Measurements from ENCODE around the gene CCL4. TPM values are rescaled to one million over a fixed set of nuclear protein-coding genes. Genes with fewer than 3 reads are reported as not detected.
"Not testable (repeated sequence)": the region's sequence is repeated elsewhere in the genome, so short reads cannot be mapped to it uniquely, and the experiment has no call there.

CCL4 gene
- total RNA-seq: 10 to 100 TPM in 1 of 2 donors, 1 to 10 TPM in 1; 4.8 to 10.2 TPM
- 1 to 10 TPM; 2.7 to 8.4 TPM for polyA plus RNA-seq (ENCODE audit: insufficient read length in 2 of 2)
- long read RNA-seq, donor 1, partial matches to known transcripts: 0 of 4 reads
- long read RNA-seq, donor 1, other reads (novel, unspliced or antisense): 0 of 4 reads
- long read RNA-seq, donor 2, partial matches to known transcripts: 0 of 3 reads
- long read RNA-seq, donor 2, other reads (novel, unspliced or antisense): 0 of 3 reads
- long read RNA-seq, donor 3: 0 reads
- long read RNA-seq, donor 4, partial matches to known transcripts: 0 of 7 reads
- long read RNA-seq, donor 4, other reads (novel, unspliced or antisense): 0 of 7 reads

GRCh38 chr17:36103401-36103975 is at the start of gene CCL4:
Gene CCL4 (plus strand): TSS chr17:36103827. CDS start chr17:36103906, 79 bp downstream.
- not testable (repeated sequence) for H3K9me3 ChIP-seq (ENCODE audit: control insufficient read depth, insufficient read depth, low read length); H3K27ac ChIP-seq (ENCODE audit: low read depth, low read length); DNase-seq (ENCODE audit: low read depth in 4 of 6, low spot score in 6 of 6); H3K27me3 ChIP-seq (ENCODE audit: control insufficient read depth, insufficient read depth, low read length); H3K36me3 ChIP-seq (ENCODE audit: control insufficient read depth, insufficient read depth, low read length); H3K4me1 ChIP-seq (ENCODE audit: control insufficient read depth, insufficient read depth, low read length); H3K4me3 ChIP-seq (ENCODE audit: low read depth, low read length)
- 90% methylated on average over 4 of the region's 6 CpGs for WGBS (ENCODE audit: insufficient coverage)

- Histone ChIP-seq H3K27ac (ENCODE audit: low read depth, low read length) (no peak overlapping the region), H3K27me3 (ENCODE audit: control insufficient read depth, insufficient read depth, low read length) (no peaks in the 10 kb centered on the region), H3K9me3 (ENCODE audit: control insufficient read depth, insufficient read depth, low read length) (no peaks in the 10 kb centered on the region), H3K36me3 (ENCODE audit: control insufficient read depth, insufficient read depth, low read length) (no peaks in the 10 kb centered on the region), H3K4me1 (ENCODE audit: control insufficient read depth, insufficient read depth, low read length) (no peaks in the 10 kb centered on the region), H3K4me3 (ENCODE audit: low read depth, low read length) (no peak overlapping the region)
- WGBS (ENCODE audit: insufficient coverage): no CpG with 5 or more reads among the region's 2 CpGs
- DNase-seq (ENCODE audit: low read depth in 4 of 6, low spot score in 6 of 6): no peak
Observed at GRCh38 chr17:36055171-36055570, 48.5 kb upstream of the CCL4 start.

GRCh38 chr17:36055921-36056520 is 47.6 kb upstream of the CCL4 start:
- Histone ChIP-seq H3K27ac (ENCODE audit: low read depth, low read length) (no peak overlapping the region), H3K9me3 (ENCODE audit: control insufficient read depth, insufficient read depth, low read length) (no peaks in the 10 kb centered on the region), H3K36me3 (ENCODE audit: control insufficient read depth, insufficient read depth, low read length) (no peaks in the 10 kb centered on the region), H3K4me1 (ENCODE audit: control insufficient read depth, insufficient read depth, low read length) (no peaks in the 10 kb centered on the region), H3K27me3 (ENCODE audit: control insufficient read depth, insufficient read depth, low read length) (no peaks in the 10 kb centered on the region), H3K4me3 (ENCODE audit: low read depth, low read length) (no peak overlapping the region)
- no peak for DNase-seq (ENCODE audit: low read depth in 4 of 6, low spot score in 6 of 6)
- WGBS (ENCODE audit: insufficient coverage): 100% methylated on average over 1 of the region's 4 CpGs

GRCh38 chr17:36057911-36058310 is 45.7 kb upstream of the CCL4 start:
- Histone ChIP-seq H3K36me3 (ENCODE audit: control insufficient read depth, insufficient read depth, low read length) (no peaks in the 10 kb centered on the region), H3K4me1 (ENCODE audit: control insufficient read depth, insufficient read depth, low read length) (no peaks in the 10 kb centered on the region), H3K27me3 (ENCODE audit: control insufficient read depth, insufficient read depth, low read length) (no peaks in the 10 kb centered on the region), H3K9me3 (ENCODE audit: control insufficient read depth, insufficient read depth, low read length) (no peaks in the 10 kb centered on the region), H3K4me3 (ENCODE audit: low read depth, low read length) (no peak overlapping the region), H3K27ac (ENCODE audit: low read depth, low read length) (no peak overlapping the region)
- no peak for DNase-seq (ENCODE audit: low read depth in 4 of 6, low spot score in 6 of 6)

- Histone ChIP-seq H3K27me3 (ENCODE audit: control insufficient read depth, insufficient read depth, low read length) (no peaks in the 10 kb centered on the region), H3K9me3 (ENCODE audit: control insufficient read depth, insufficient read depth, low read length) (no peaks in the 10 kb centered on the region), H3K27ac (ENCODE audit: low read depth, low read length) (no peak overlapping the region), H3K4me1 (ENCODE audit: control insufficient read depth, insufficient read depth, low read length) (no peaks in the 10 kb centered on the region), H3K4me3 (ENCODE audit: low read depth, low read length) (no peak overlapping the region), H3K36me3 (ENCODE audit: control insufficient read depth, insufficient read depth, low read length) (no peaks in the 10 kb centered on the region)
- no peak for DNase-seq (ENCODE audit: low read depth in 4 of 6, low spot score in 6 of 6)
- 92% methylated on average over 3 of the region's 7 CpGs for WGBS (ENCODE audit: insufficient coverage)
Observed at GRCh38 chr17:36059406-36059805, 44.2 kb upstream of the CCL4 start.

- no peak for DNase-seq (ENCODE audit: low read depth in 4 of 6, low spot score in 6 of 6)
- Histone ChIP-seq H3K27me3 (ENCODE audit: control insufficient read depth, insufficient read depth, low read length) (no peaks in the 10 kb centered on the region), H3K36me3 (ENCODE audit: control insufficient read depth, insufficient read depth, low read length) (no peaks in the 10 kb centered on the region), H3K27ac (ENCODE audit: low read depth, low read length) (no peak overlapping the region), H3K4me3 (ENCODE audit: low read depth, low read length) (no peak overlapping the region), H3K9me3 (ENCODE audit: control insufficient read depth, insufficient read depth, low read length) (no peaks in the 10 kb centered on the region), H3K4me1 (ENCODE audit: control insufficient read depth, insufficient read depth, low read length) (no peaks in the 10 kb centered on the region)
- no CpG with 5 or more reads among the region's 2 CpGs for WGBS (ENCODE audit: insufficient coverage)
Observed at GRCh38 chr17:36060816-36061215, 42.8 kb upstream of the CCL4 start.

GRCh38 chr17:36063786-36064541 is 39.7 kb upstream of the CCL4 start, which contains the start of gene CCL18:
Gene CCL18 (plus strand): TSS chr17:36064272. CDS start chr17:36064343, 71 bp downstream.
- Histone ChIP-seq H3K4me3 (ENCODE audit: low read depth, low read length) (no peak within 1 kb of the TSS), H3K27me3 (ENCODE audit: control insufficient read depth, insufficient read depth, low read length) (no peaks in the 10 kb centered on the region), H3K9me3 (ENCODE audit: control insufficient read depth, insufficient read depth, low read length) (no peaks in the 10 kb centered on the region), H3K4me1 (ENCODE audit: control insufficient read depth, insufficient read depth, low read length) (no peaks in the 10 kb centered on the region), H3K27ac (ENCODE audit: low read depth, low read length) (no peak within 1 kb of the TSS), H3K36me3 (ENCODE audit: control insufficient read depth, insufficient read depth, low read length) (no peaks in the 10 kb centered on the region)
- DNase-seq (ENCODE audit: low read depth in 4 of 6, low spot score in 6 of 6): no peak
- 64% methylated on average over 4 of the region's 5 CpGs for WGBS (ENCODE audit: insufficient coverage)

GRCh38 chr17:36066365-36066985 is 37.2 kb upstream of the CCL4 start:
- Histone ChIP-seq H3K4me3 (ENCODE audit: low read depth, low read length) (no peak overlapping the region), H3K36me3 (ENCODE audit: control insufficient read depth, insufficient read depth, low read length) (no peaks in the 10 kb centered on the region), H3K27ac (ENCODE audit: low read depth, low read length) (no peak overlapping the region), H3K27me3 (ENCODE audit: control insufficient read depth, insufficient read depth, low read length) (no peaks in the 10 kb centered on the region), H3K9me3 (ENCODE audit: control insufficient read depth, insufficient read depth, low read length) (no peaks in the 10 kb centered on the region), H3K4me1 (ENCODE audit: control insufficient read depth, insufficient read depth, low read length) (no peaks in the 10 kb centered on the region)
- DNase-seq (ENCODE audit: low read depth in 4 of 6, low spot score in 6 of 6): no peak
- WGBS (ENCODE audit: insufficient coverage): 84% methylated on average over 3 of the region's 6 CpGs

- Histone ChIP-seq H3K4me1 (ENCODE audit: control insufficient read depth, insufficient read depth, low read length) (no peaks in the 10 kb centered on the region), H3K4me3 (ENCODE audit: low read depth, low read length) (no peak overlapping the region), H3K27me3 (ENCODE audit: control insufficient read depth, insufficient read depth, low read length) (no peaks in the 10 kb centered on the region), H3K9me3 (ENCODE audit: control insufficient read depth, insufficient read depth, low read length) (no peaks in the 10 kb centered on the region), H3K27ac (ENCODE audit: low read depth, low read length) (no peak overlapping the region), H3K36me3 (ENCODE audit: control insufficient read depth, insufficient read depth, low read length) (no peaks in the 10 kb centered on the region)
- 83% methylated on average over 2 of the region's 3 CpGs for whole genome bisulfite sequencing (ENCODE audit: insufficient coverage)
- peak in 1 of 6 donors; percentile 4 for DNase-seq (ENCODE audit: low read depth in 4 of 6, low spot score in 6 of 6)
Observed at GRCh38 chr17:36068524-36068923, 35.1 kb upstream of the CCL4 start.
